ENCODE measurements around the gene TBKBP1.

GRCh38 chr17:47660064-47660492 lies 33.9 kb upstream of the TBKBP1 start:
- TF ChIP-seq EZH2 (IDR thresholded peaks at IDR 0.05; ENCODE audit: borderline replicate concordance, low read length): no peak
- TF ChIP-seq, protein P1, sequence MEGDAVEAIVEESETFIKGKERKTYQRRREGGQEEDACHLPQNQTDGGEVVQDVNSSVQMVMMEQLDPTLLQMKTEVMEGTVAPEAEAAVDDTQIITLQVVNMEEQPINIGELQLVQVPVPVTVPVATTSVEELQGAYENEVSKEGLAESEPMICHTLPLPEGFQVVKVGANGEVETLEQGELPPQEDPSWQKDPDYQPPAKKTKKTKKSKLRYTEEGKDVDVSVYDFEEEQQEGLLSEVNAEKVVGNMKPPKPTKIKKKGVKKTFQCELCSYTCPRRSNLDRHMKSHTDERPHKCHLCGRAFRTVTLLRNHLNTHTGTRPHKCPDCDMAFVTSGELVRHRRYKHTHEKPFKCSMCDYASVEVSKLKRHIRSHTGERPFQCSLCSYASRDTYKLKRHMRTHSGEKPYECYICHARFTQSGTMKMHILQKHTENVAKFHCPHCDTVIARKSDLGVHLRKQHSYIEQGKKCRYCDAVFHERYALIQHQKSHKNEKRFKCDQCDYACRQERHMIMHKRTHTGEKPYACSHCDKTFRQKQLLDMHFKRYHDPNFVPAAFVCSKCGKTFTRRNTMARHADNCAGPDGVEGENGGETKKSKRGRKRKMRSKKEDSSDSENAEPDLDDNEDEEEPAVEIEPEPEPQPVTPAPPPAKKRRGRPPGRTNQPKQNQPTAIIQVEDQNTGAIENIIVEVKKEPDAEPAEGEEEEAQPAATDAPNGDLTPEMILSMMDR (conservative IDR thresholded peaks at IDR 0.05 in 1 of 2, IDR thresholded peaks at IDR 0.05 in 1 of 2; ENCODE audit: extremely low read depth in 1 of 2, insufficient read depth in 1 of 2, low read depth in 1 of 2, low read length in 2 of 2): no peak
